Measurements from ENCODE around the gene KRTAP5-5.
"Not testable (repeated sequence)": the region's sequence is repeated elsewhere in the genome, so short reads cannot be mapped to it uniquely, and the experiment has no call there.

Gene KRTAP5-5

GRCh38 chr11:1607901-1608300 lies 21.7 kb upstream of the KRTAP5-5 start:
- not testable (repeated sequence) for DNase-seq

DNA sequence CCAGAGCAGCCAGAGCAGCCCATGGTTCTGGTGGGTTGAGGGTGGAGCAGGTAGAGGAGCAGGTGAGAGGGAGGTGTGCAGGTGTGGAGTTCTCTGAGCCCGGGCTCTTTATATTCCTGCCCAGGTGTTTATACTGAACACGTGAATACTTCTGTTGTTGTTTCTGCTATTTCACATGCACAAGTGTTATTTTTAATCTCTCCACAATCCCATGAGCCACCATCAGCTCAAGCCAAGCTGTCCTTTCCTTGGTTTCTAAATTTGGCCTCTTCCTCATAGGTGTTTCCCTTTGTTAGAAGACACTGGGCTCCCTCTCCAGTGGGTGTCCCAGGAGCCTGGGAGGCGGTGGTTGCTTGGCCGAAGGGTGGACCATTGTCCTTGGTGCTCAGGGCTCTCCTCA lies 21.2 kb upstream of the KRTAP5-5 start, which contains the start of gene KRTAP5-3:
KRTAP5-3 (minus strand) TSS at position 101 of the 400 bp plus-strand sequence; CDS start at position 23, 78 bp downstream.
- no peak for DNase-seq

DNA sequence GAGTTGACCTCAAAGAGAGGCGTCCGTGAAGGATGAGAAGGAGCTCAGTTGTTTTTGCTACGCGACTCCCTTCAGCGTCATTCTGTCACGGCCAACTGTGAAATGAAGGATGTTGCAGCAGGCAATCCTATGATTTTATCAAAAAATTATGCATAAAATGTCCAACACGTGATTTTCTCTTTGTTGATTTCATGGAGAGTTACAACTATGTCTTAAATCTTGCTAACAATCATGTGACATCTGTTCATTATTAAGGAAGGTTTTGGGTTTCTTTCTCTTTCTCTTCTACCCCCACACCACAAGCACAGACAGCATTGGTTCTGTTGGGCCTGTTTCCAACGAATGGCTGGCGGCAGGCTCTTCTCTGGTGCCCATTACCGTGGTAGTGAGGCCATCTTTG lies 11.3 kb upstream of the KRTAP5-5 start:
- no peak for DNase-seq

- DNase-seq, result no peak
These were observed 10.1 kb upstream of the KRTAP5-5 start for GRCh38 chr11:1619449-1619848.

DNA sequence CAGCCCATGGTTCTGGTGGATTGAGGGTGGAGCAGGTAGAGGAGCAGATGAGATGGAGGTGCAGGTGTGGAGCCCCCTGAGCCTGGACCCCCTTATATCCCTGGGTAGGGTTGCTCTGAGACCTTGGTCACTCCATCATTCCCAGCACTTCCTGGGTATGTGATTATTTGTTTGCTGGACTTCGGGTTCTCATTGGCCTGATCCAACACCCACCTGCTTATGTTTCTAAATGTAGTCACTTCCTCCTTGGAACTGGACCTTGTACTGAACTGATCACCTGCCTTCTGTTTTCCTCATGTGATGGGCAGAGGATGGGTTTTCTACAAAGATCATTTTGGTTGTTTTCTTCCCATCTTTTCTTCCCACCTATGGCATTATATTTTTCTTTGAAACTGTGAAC lies 7.5 kb upstream of the KRTAP5-5 start, which contains the start of gene KRTAP5-4:
KRTAP5-4 (minus strand) TSS at position 53 of the 400 bp plus-strand sequence; CDS start at position 8, 45 bp downstream.
- DNase-seq, result no peak

DNA sequence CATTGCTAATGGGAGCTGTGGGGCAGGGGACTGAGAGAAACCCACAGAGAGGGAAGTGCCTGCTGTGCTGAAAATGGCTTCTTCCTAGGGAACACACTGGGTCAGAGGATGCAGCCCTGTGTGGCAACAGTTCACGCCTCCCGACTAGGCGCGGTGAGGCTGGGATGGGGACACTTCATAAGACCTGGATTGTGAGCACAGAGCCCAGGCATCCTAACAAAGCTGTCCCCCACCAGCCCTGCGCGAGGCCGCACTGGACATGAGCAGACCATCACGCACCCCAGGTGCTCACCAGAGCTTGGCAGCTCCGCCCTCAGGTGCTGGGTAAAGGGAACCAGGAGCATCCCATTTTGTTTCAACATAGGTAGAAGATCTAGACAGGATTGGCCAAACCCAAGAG lies 5.9 kb upstream of the KRTAP5-5 start:
- no peak for DNase-seq

DNA sequence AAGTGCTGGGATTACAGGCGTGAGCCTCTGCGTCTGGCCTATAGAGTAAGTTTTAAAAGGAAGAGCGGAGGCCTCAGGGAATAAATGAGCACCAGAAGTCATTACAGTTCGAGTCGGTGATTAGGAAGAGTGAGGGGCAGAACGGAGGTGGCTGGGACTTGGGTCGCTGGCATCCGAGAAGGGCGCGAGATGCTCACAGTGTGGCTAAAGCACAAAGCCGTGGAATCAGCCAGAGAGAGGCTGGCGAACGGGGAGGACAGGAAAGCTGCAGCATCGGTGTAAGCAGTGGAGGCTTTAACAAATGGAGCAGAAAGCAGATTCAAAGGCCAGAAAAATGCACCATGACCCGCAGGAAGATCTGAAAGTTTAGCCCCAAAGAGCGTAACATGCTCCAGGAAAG lies 5.0 kb upstream of the KRTAP5-5 start:
- no peak for DNase-seq

- DNase-seq, result no peak
These were observed 4.0 kb upstream of the KRTAP5-5 start for GRCh38 chr11:1625541-1625940.

DNA sequence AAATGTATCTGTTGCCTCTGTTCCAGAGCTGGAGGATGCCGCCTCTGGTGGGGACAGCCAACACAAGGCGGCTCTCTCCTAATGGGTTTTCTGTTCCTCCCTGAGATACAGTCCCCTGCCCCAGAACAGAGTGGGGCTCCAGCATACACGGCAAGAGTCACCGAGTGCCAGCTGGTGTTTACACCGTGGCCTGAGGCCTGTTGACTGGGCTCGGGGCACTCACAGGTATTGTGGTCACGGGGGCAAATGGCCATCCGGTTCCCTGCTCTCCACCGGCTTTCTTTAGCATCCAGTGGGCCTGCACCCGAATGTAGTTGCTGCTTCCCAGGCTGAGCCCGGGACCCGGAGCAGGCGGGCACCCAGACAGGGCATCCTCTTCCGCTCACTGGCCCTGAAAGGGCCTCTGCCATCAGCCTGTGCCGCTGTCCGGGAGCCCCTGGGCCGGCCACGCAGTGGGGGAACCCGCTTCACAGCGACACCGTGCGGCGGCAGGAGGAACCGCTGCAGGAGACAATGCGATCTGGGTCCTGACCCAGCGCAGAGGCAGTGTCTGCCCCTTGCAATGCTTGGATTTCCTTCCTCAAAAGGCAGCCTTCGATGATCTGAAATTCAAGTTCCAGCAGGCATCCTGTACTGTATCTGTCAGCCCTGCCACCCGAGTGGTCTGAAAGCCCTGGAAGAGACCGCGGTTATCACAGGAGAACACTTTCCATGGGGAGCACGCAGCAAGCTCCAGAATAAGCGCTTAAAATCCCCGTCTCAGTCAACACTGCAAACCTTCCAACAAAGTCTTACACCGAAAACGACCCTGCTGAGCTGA lies 859 bp upstream of the KRTAP5-5 start:
- no peak for DNase-seq

DNA sequence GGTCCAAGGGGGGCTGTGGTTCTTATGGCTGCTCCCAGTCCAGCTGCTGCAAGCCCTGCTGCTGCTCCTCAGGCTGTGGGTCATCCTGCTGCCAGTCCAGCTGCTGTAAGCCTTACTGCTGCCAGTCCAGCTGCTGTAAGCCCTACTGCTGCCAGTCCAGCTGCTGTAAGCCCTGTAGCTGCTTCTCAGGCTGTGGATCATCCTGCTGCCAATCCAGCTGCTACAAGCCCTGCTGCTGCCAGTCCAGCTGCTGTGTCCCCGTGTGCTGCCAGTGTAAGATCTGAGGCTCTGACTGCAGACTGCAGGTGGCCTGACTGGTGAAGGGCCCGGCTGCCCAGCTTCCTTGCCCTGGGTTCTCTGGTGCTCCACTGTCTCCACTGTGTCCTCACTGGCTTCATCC lies 696 bp downstream of the KRTAP5-5 start:
- DNase-seq, result no peak

GRCh38 chr11:1631066-1631568 lies 1.5 kb downstream of the KRTAP5-5 start:
- DNase-seq, result no peak

GRCh38 chr11:1632053-1632714 lies 2.6 kb downstream of the KRTAP5-5 start:
- no peak for DNase-seq

GRCh38 chr11:1633864-1634263 lies 4.3 kb downstream of the KRTAP5-5 start:
- no peak for DNase-seq

DNA sequence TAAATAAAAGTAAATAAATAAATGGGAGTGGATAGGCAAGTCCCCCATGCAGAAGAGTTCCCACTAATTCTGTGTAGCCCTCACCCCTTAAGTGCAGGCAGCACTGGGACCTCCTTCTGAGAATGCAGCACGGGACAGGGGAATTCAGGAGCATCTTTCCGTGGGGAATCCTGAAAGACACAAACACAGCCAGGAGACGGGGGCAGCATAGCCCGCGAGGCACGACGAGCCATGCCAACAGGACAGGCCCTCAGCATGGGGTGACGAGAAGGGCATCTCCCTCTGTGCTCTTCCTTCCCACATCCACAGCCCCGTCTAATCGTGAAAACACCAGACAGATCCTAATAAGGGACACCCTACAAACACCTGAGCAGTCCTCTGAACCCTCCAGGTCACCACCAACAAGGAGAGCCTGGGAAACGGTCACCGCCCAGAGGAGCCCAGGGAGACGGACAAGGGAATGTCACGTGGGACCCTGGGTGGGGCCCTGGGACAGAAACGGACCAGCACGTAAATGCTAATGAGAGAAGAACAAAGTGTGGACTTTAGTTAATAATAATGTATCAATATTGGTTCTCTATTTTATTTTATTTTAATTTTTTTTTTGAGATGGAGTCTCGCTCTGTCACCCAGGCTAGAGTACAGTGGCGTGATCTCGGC lies 6.8 kb downstream of the KRTAP5-5 start:
- no peak for DNase-seq

- no peak for DNase-seq
These were observed 8.1 kb downstream of the KRTAP5-5 start for GRCh38 chr11:1637628-1638027.

GRCh38 chr11:1638344-1638743 lies 8.8 kb downstream of the KRTAP5-5 start:
- no peak for DNase-seq

DNA sequence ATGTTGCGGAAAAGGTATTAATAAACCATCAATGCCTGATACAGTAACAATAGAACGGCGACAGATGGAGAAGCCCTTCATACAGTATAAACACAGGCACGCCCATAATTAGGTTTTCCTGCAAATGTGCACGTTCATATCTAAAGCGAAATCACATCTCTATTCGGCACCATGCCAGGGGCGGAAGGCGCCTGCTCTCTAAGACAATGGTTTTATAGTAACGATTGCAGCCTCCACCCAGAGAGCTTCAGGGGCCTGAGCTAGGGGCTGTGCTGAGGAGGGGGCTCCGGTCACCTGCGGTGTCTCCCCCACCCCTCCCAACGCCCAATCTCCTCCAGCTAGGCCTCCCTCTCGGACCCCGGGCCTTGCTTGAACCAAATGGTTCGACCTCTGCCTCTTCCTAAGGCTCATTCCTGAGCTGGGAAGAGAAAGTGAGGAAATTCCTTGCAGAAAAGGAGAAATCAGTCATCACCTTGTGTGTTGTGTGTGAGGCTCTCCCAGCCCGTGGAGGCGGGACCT lies 9.6 kb downstream of the KRTAP5-5 start:
- DNase-seq, result no peak

GRCh38 chr11:1639666-1640065 lies 10.1 kb downstream of the KRTAP5-5 start:
- DNase-seq, result no peak

GRCh38 chr11:1640076-1640946 lies 10.7 kb downstream of the KRTAP5-5 start:
- no peak for DNase-seq

DNA sequence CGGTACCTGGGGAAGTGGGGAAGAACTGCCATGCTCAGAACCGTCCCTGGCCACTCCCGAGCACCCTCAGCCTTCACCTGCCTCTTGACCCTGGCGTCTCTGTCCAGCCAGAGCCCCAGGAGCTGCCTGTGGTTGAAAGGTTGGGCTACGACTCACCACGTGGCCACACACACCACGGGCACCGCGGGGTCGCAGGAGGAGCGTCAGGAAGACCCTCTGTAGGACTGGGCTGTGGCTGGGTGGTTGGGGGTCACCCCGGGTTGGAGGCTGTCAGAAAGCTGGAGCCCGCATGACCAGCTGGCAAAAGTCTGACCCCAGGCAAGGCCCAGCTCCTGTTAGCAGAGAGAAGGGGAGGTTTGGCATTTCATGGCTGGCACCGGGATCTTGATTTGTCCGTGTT lies 11.5 kb downstream of the KRTAP5-5 start:
- DNase-seq, result no peak

GRCh38 chr11:1642288-1643145 lies 12.9 kb downstream of the KRTAP5-5 start:
- no peak for DNase-seq

Data from amniotic stem cell (primary cell).